ENCODE measurements around the gene CD300C. TPM values are rescaled to one million over a fixed set of nuclear protein-coding genes. Genes with fewer than 3 reads are reported as not detected.

CD300C gene
- total and polyA plus RNA-seq, 2 experiments from 2014 or later = 0.43 to 0.47 TPM

DNA sequence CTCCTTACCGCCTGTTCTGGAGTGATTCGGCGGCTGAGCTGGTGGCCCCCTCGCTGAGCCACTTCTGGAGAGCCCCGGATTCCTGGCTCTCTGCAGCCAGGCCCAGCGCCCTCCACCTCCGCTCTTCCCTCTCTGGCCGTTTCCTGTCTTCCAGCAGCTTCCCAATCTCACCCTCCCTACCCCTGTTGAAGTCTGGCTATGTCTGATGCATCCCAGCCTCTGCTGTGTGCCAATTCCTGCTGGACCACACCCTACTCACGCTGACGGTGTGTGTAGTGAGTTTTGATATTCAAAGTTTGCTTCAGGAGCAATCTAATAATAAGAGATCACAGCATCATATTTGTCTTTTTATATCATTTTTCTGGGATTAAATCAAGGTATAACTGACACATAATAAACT lies 36.7 kb upstream of the CD300C start:
- Histone ChIP-seq H3K36me3 (replicated peaks; ENCODE audit: insufficient read depth, low read depth) (no peaks in the 10 kb centered on the region), H3K9me2 (replicated peaks; ENCODE audit: insufficient read depth) (no peaks in the 10 kb centered on the region), H3K4me2 (no peak overlapping the region), H2AFZ (no peak overlapping the region), H3K27me3 (no peaks in the 10 kb centered on the region), H3K4me3 (no peak overlapping the region), H3K9me3 (ENCODE audit: low read depth) (no peaks in the 10 kb centered on the region), H3K4me1 (ENCODE audit: insufficient read depth) (no peaks in the 10 kb centered on the region), H4K20me1 (ENCODE audit: insufficient read depth, poor library complexity, severe bottlenecking) (no peaks in the 10 kb centered on the region), H3K27ac (no peak overlapping the region), H3K79me2 (no peaks in the 10 kb centered on the region)
- no peak for DNase-seq (ENCODE audit: low spot score)
- 86% methylated on average over 10 of the region's 10 CpGs for WGBS (ENCODE audit: low lambda C conversion rate, missing lambda C conversion rate)
- TF ChIP-seq EZH2phosphoT487 (IDR thresholded peaks at IDR 0.05; ENCODE audit: low read depth, severe bottlenecking, unreplicated experiment) = no peak
- no peak for TF ChIP-seq CTCF (IDR thresholded peaks at IDR 0.05; ENCODE audit: poor library complexity)
- TF ChIP-seq EZH2 (IDR thresholded peaks at IDR 0.05; ENCODE audit: borderline replicate concordance) = no peak

- no peaks in the 10 kb centered on the region for H3K9me2 ChIP-seq (replicated peaks; ENCODE audit: insufficient read depth)
- peaks cover 3% of the 10 kb centered on the region for H3K27me3 ChIP-seq
- DNase-seq (ENCODE audit: low spot score) = no peak
- H3K79me2 ChIP-seq = no peaks in the 10 kb centered on the region
- H4K20me1 ChIP-seq (ENCODE audit: insufficient read depth, poor library complexity, severe bottlenecking) = no peaks in the 10 kb centered on the region
- WGBS (ENCODE audit: low lambda C conversion rate, missing lambda C conversion rate) = 91% methylated on average over 7 of the region's 7 CpGs
- TF ChIP-seq EZH2 (IDR thresholded peaks at IDR 0.05; ENCODE audit: borderline replicate concordance) = no peak
- TF ChIP-seq CTCF (IDR thresholded peaks at IDR 0.05; ENCODE audit: poor library complexity) = no peak
- TF ChIP-seq EZH2phosphoT487 (IDR thresholded peaks at IDR 0.05; ENCODE audit: low read depth, severe bottlenecking, unreplicated experiment) = no peak
- no peak overlapping the region for H3K4me3 ChIP-seq
- H2AFZ ChIP-seq = no peak overlapping the region
- H3K36me3 ChIP-seq (replicated peaks; ENCODE audit: insufficient read depth, low read depth) = no peaks in the 10 kb centered on the region
- no peaks in the 10 kb centered on the region for H3K4me1 ChIP-seq (ENCODE audit: insufficient read depth)
- no peaks in the 10 kb centered on the region for H3K9me3 ChIP-seq (ENCODE audit: low read depth)
- H3K27ac ChIP-seq = no peak overlapping the region
- no peak overlapping the region for H3K4me2 ChIP-seq
These were observed 34.0 kb upstream of the CD300C start for GRCh38 chr17:74579900-74580299.

DNA sequence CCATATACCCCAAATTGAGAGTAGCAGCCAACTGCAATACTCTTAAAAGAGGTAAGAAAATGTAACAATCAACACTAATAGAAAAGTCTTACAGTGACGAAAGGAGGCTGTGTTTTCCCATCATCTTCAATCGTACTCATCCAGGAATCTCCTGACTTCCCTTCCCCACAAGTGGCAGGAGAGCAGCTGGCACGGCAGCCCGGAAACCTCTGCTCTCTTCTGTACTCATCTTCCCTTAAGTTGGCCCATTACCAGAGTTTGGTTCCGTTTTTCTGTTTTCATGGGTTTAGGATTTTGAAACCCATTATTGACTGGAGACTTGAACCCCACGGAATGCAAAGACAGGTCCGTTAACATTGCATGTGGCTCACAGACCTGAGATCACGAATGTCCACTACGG lies 33.1 kb upstream of the CD300C start:
- TF ChIP-seq CTCF (IDR thresholded peaks at IDR 0.05; ENCODE audit: poor library complexity) (no peak), EZH2phosphoT487 (IDR thresholded peaks at IDR 0.05; ENCODE audit: low read depth, severe bottlenecking, unreplicated experiment) (no peak), EZH2 (IDR thresholded peaks at IDR 0.05; ENCODE audit: borderline replicate concordance) (no peak)
- Histone ChIP-seq H3K27ac (no peak overlapping the region), H4K20me1 (ENCODE audit: insufficient read depth, poor library complexity, severe bottlenecking) (no peaks in the 10 kb centered on the region), H3K4me3 (no peak overlapping the region), H3K27me3 (peaks cover 3% of the 10 kb centered on the region), H3K9me3 (ENCODE audit: low read depth) (no peaks in the 10 kb centered on the region), H3K4me2 (no peak overlapping the region), H3K79me2 (no peaks in the 10 kb centered on the region), H3K4me1 (ENCODE audit: insufficient read depth) (no peaks in the 10 kb centered on the region), H2AFZ (no peak overlapping the region), H3K36me3 (replicated peaks; ENCODE audit: insufficient read depth, low read depth) (no peaks in the 10 kb centered on the region), H3K9me2 (replicated peaks; ENCODE audit: insufficient read depth) (no peaks in the 10 kb centered on the region)
- 87% methylated on average over 9 of the region's 9 CpGs for WGBS (ENCODE audit: low lambda C conversion rate, missing lambda C conversion rate)
- no peak for DNase-seq (ENCODE audit: low spot score)

Data from hepatocyte (in vitro differentiated cells).